Measurements from ENCODE around the gene TTLL3. TPM values are rescaled to one million over a fixed set of nuclear protein-coding genes. Genes with fewer than 3 reads are reported as not detected.

TTLL3 gene
- polyA plus RNA-seq, 1 experiment: 17.8 TPM

GRCh38 chr3:9804996-9805395 is 5.1 kb upstream of the TTLL3 start:
- Histone ChIP-seq H3K27me3 (ENCODE audit: control insufficient read depth, insufficient read depth, low read length) (no peaks in the 10 kb centered on the region), H3K4me3 (ENCODE audit: low read depth, low read length) (no peak overlapping the region), H3K27ac (ENCODE audit: low read depth, low read length) (no peak overlapping the region), H3K9me3 (ENCODE audit: control insufficient read depth, insufficient read depth, low read length) (no peaks in the 10 kb centered on the region)
- TF ChIP-seq CTCF (IDR thresholded peaks at IDR 0.05; ENCODE audit: low read depth, low read length): no peak
- ChIA-PET POLR2A (interaction anchor here (0.6 to 2.2 kb wide), 2 partner anchors 12 to 122 kb away, joined by 3 to 18 read pairs; partner anchors contain the start of genes ARPC4 and TADA3), CTCF (interaction anchor here (1.1 to 3.4 kb wide), 2 partner anchors 141 to 452 kb away, joined by 3 to 15 read pairs; no protein-coding TSS in a partner anchor)
- DNase-seq (ENCODE audit: low read depth, low spot score): no peak

GRCh38 chr3:9806137-9806536 is 3.9 kb upstream of the TTLL3 start:
- no peaks in the 10 kb centered on the region for H3K27me3 ChIP-seq (ENCODE audit: control insufficient read depth, insufficient read depth, low read length)
- POLR2A ChIA-PET: interaction anchor here (2.2 kb wide), 1 partner anchor 13 kb away, joined by 18 read pairs; the partner anchor contains the start of genes ARPC4 and TADA3
- CTCF ChIA-PET: interaction anchor here (3.4 kb wide), 1 partner anchor 140 kb away, joined by 15 read pairs; no protein-coding TSS in a partner anchor
- H3K9me3 ChIP-seq (ENCODE audit: control insufficient read depth, insufficient read depth, low read length): no peaks in the 10 kb centered on the region
- H3K4me3 ChIP-seq (ENCODE audit: low read depth, low read length): no peak overlapping the region
- TF ChIP-seq CTCF (IDR thresholded peaks at IDR 0.05; ENCODE audit: low read depth, low read length): no peak
- no peak for DNase-seq (ENCODE audit: low read depth, low spot score)
- H3K27ac ChIP-seq (ENCODE audit: low read depth, low read length): no peak overlapping the region

GRCh38 chr3:9806688-9807589 is 3.1 kb upstream of the TTLL3 start:
- Histone ChIP-seq H3K9me3 (ENCODE audit: control insufficient read depth, insufficient read depth, low read length) (no peaks in the 10 kb centered on the region), H3K27me3 (ENCODE audit: control insufficient read depth, insufficient read depth, low read length) (no peaks in the 10 kb centered on the region), H3K4me3 (ENCODE audit: low read depth, low read length) (no peak overlapping the region), H3K27ac (ENCODE audit: low read depth, low read length) (peak overlapping the region; percentile 21)
- CTCF ChIA-PET: no interaction called here
- no peak for TF ChIP-seq CTCF (IDR thresholded peaks at IDR 0.05; ENCODE audit: low read depth, low read length)
- no peak for DNase-seq (ENCODE audit: low read depth, low spot score)
- POLR2A ChIA-PET: interaction anchor here (2.2 kb wide), 1 partner anchor 14 kb away, joined by 18 read pairs; the partner anchor contains the start of genes ARPC4 and TADA3

GRCh38 chr3:9807981-9808344 is 2.1 kb upstream of the TTLL3 start:
- Histone ChIP-seq H3K4me3 (ENCODE audit: low read depth, low read length) (no peak overlapping the region), H3K27me3 (ENCODE audit: control insufficient read depth, insufficient read depth, low read length) (no peaks in the 10 kb centered on the region), H3K9me3 (ENCODE audit: control insufficient read depth, insufficient read depth, low read length) (no peaks in the 10 kb centered on the region), H3K27ac (ENCODE audit: low read depth, low read length) (peak overlapping the region; percentile 31)
- ChIA-PET CTCF (interaction anchor here (1.4 kb wide), 1 partner anchor 139 kb away, joined by 3 read pairs; no protein-coding TSS in a partner anchor), POLR2A (interaction anchor here (0.6 to 0.7 kb wide), 4 partner anchors 30 to 502 kb away, joined by 3 read pairs; partner anchors contain the start of gene SETD5)
- no peak for DNase-seq (ENCODE audit: low read depth, low spot score)
- TF ChIP-seq CTCF (IDR thresholded peaks at IDR 0.05; ENCODE audit: low read depth, low read length): no peak
